Smooth muscle cell of the umbilical artery (primary cell): ENCODE results near the gene NRCAM. TPM values are rescaled to one million over a fixed set of nuclear protein-coding genes. Genes with fewer than 3 reads are reported as not detected.

Experiments
- total RNA-seq: library from RNA; depleted of rRNA; stranded (reverse); fragments of >200 nt; gene quantifications from 2 replicates; pipeline ENCODE4 v1.2.3, GENCODE V29; 2014

Gene NRCAM
- 0.28 and 0.30 TPM in 2 replicates for total RNA-seq

GRCh38 chr7:108455998-108456677 lies at the start of gene NRCAM:
Gene NRCAM (minus strand): TSS chr7:108456436. CDS start chr7:108240064, 216,372 bp downstream.

GRCh38 chr7:108130261-108130660 lies 326.0 kb downstream of the NRCAM start, which contains the start of gene LAMB4:
Gene LAMB4 (minus strand): TSS chr7:108130361. CDS start chr7:108123164, 7,197 bp downstream.

Other genes with a start within 250 kb of the NRCAM start
- 43.1 and 47.4 TPM in 2 replicates for gene PNPLA8, start 69.7 kb upstream of the NRCAM start, total RNA-seq
- gene THAP5, start 113.3 kb upstream of the NRCAM start, total RNA-seq, result 21.6 and 22.6 TPM in 2 replicates
- 53.2 and 113 TPM in 2 replicates for gene DNAJB9, start 113.4 kb upstream of the NRCAM start, total RNA-seq